Left ventricle myocardium superior (tissue), 1 donor: ENCODE results near the gene CDH20. TPM values are rescaled to one million over a fixed set of nuclear protein-coding genes. Genes with fewer than 3 reads are reported as not detected.

ENCODE experiments used
- ATAC-seq: fragments of 200-7000 bp; cut with Tn5 transposase; one replicate; pipeline ENCODE4 v1.9.1; 2020; ENCODE audit warnings: mild to moderate bottlenecking, moderate library complexity
- DNase-seq: peaks from one replicate; pipeline ENCODE4 v3.0.0-alpha.2; 2020
- intact Hi-C: fragments of 100-400 bp; cut with micrococcal nuclease; formaldehyde crosslinking; loops from one replicate; pipeline ENCODE4 v1.11.0; 2022
- total RNA-seq: library from RNA; stranded (reverse); fragmentation: NEBNext Ultra II Directional; extraction: Animal tissue kit (Norgen Biotek cat#: 25700); gene quantifications from one replicate; pipeline ENCODE4 v1.2.1, GENCODE V29; 2021
- donor health status: DM: no; HTN: yes; CAD: no; lungs with severe emphysema.

Gene CDH20
- total RNA-seq, 1 donor from 2014 or later: not detected

GRCh38 chr18:61475931-61476330 is 142.7 kb downstream of the CDH20 start:
- ATAC-seq: no peak
- no peak for DNase-seq
- intact Hi-C loops: no loop called here

- DNase-seq (no peak), ATAC-seq (no peak)
- intact Hi-C loops: no loop called here
These were observed 156.1 kb downstream of the CDH20 start for GRCh38 chr18:61489334-61489733.

DNA sequence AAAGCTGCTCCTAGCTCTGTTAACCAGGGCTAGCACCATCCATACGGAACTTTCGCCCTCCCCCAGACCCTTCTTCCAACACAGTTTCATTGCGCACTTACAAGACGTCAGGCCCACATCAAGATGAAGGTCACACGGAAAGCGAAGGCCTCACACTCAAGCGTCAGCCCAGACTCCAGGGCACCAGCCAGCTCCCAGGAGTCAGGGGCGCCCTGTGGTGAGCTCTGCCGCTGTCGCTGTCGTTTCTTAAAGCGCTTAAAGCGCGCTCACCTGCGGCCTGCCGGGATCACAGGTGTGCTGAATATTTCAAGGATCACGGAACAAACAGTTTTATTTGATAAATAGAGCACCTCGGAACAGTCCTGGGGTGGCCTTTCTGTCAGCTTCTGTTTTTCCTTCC is 163.1 kb downstream of the CDH20 start:
- DNase-seq: no peak
- ATAC-seq: no peak
- intact Hi-C loops: no loop called here

- intact Hi-C loops: no loop called here
- ATAC-seq (no peak), DNase-seq (no peak)
These were observed 164.2 kb downstream of the CDH20 start for GRCh38 chr18:61497422-61497821.

- DNase-seq (no peak), ATAC-seq (peak; percentile 49)
- intact Hi-C loops: loop anchor here (10.0 kb wide), 2 partner anchors 178 to 898 kb away; no protein-coding TSS in a partner anchor
These were observed 169.2 kb downstream of the CDH20 start for GRCh38 chr18:61502472-61502871.

DNA sequence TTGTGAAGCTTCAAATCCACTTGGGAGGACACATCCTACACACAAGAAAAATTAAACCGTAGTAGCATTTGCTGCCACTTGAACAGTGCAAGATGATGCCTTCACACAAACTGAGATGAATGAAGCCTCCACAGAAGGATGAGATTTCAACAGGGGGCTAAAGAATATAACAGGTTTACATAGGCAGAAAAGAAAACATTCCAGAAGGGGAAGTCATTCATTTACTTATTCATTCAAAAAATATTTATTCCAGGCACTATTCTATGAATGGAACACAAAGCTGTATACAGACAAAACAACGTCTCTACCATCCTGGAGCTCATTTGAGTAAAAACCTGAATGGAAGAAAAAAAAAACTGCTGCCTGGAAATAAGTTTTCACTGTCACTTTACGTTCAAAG is 170.5 kb downstream of the CDH20 start:
- intact Hi-C loops: loop anchor here (10.0 kb wide), 2 partner anchors 179 to 899 kb away; no protein-coding TSS in a partner anchor
- ATAC-seq: no peak
- DNase-seq: no peak

- intact Hi-C loops: no loop called here
- ATAC-seq: no peak
These were observed 195.7 kb downstream of the CDH20 start for GRCh38 chr18:61528961-61529360.

GRCh38 chr18:61530681-61531080 is 197.5 kb downstream of the CDH20 start:
- intact Hi-C loops: no loop called here
- ATAC-seq (no peak), DNase-seq (no peak)

More at GRCh38 chr18:61528961-61529360, 195.7 kb downstream of the CDH20 start:
- no peak for DNase-seq

- intact Hi-C loops: no loop called here
- peak; percentile 62 for DNase-seq
- peak; percentile 30 for ATAC-seq
These were observed 198.0 kb downstream of the CDH20 start for GRCh38 chr18:61531182-61531581.

DNA sequence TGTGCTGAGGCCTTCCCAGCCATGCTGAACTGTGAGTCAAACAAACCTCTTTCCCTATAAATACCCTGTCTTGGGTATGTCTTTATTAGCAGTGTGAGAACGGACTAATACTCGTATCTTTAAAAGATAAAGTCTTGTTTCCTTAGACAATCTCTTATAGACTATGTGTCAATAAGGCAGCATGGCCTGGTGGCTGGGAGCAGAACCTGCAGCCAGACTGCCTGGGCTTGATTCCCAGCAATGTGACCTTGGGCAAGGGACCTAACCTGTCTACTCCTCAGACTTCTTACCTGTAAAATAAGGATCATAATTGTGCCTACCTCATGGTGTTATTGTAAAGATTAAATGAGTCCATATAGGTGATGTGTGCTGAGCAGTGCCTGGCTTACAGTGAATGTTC is 198.7 kb downstream of the CDH20 start:
- no peak for ATAC-seq
- intact Hi-C loops: no loop called here
- no peak for DNase-seq

GRCh38 chr18:61535401-61535800 is 202.2 kb downstream of the CDH20 start:
- intact Hi-C loops: no loop called here
- ATAC-seq (no peak), DNase-seq (no peak)

GRCh38 chr18:61541673-61542072 is 208.4 kb downstream of the CDH20 start:
- DNase-seq: no peak
- intact Hi-C loops: no loop called here

GRCh38 chr18:61542596-61542995 is 209.4 kb downstream of the CDH20 start:
- no peak for DNase-seq
- intact Hi-C loops: no loop called here
- no peak for ATAC-seq

More at GRCh38 chr18:61541673-61542072, 208.4 kb downstream of the CDH20 start:
- no peak for ATAC-seq

DNA sequence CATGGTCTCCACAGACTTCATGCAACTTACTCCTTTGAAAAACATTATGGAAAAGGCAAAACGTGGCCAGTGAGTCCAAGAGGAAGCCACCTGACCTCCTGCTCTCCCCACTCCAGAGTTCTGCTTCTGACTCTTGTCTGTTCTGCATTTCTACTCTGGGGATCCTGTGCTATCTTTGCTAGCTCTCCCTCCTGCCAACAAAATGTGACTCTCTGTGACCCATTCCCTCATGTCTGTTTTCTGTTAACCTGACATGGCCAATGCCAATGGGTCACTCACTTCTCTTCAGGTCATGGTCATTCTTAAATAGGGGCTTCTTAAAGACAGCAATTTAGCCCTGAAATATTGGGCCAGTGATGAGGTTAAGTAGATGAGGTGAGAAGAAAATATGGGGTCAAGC is 210.3 kb downstream of the CDH20 start:
- intact Hi-C loops: no loop called here
- DNase-seq (no peak), ATAC-seq (peak; percentile 90)

DNA sequence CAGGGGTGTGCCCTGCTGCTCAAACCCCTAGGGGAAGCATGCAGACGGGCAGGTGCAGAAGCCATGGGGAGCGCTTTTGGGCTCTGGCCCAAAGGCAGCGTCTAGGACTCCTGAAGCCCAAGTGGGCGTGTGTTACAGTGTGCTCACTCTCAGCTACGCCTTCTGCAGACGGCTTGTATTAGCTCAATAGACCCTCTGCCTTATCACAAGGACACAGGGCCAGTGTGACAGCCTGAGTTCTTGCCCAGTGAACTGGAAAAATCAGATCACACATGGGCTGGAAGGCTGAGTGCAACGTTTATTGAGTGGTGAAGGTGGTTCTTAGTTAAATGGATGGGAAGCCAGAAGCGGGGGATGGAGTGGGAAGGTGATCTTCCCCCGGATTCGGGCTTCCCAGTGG is 210.9 kb downstream of the CDH20 start:
- DNase-seq (no peak), ATAC-seq (peak; percentile 75)
- intact Hi-C loops: no loop called here

- intact Hi-C loops: no loop called here
- ATAC-seq: no peak
- DNase-seq: no peak
These were observed 212.3 kb downstream of the CDH20 start for GRCh38 chr18:61545281-61546245.

DNA sequence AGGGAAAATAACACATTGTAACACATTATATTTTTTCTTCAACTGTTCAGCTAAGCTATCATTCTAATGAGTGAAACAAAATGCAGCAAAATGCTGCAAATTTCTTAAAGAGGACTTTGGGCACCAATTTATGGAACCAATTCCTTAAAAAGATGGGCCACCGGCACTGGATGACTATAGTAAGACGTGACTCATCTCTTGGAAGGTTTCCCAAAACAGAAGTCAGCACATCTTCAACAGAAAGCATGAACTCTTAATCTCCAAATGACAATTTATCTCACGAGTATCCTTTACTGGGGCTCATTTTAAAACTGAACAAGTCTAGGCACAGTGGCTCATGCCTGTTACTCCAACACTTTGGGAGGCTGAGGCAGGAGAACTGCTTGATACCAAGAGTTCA is 213.4 kb downstream of the CDH20 start:
- DNase-seq (no peak), ATAC-seq (no peak)
- intact Hi-C loops: no loop called here

DNA sequence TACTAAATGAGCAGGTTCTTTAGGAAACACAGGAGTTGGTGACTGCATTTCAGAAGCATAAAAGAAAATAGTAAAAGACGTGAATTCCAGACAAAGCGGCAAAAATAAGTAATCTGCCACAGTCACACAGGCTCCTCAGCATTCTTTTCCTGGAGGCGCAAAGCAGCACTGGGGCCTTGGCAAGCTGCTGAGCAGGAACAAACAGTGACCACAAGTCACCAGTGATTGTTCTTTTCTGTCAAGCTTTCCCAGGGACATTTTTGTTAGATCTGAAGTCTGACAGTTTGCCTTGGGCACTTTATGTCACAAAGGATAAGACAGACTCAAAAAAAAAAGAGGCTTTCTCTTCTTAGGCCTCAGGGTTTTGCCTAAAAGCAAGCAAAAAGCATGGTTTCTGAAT is 216.2 kb downstream of the CDH20 start:
- no peak for DNase-seq
- no peak for ATAC-seq
- intact Hi-C loops: no loop called here

- intact Hi-C loops: no loop called here
- no peak for ATAC-seq
These were observed 216.7 kb downstream of the CDH20 start for GRCh38 chr18:61549889-61550288.

DNA sequence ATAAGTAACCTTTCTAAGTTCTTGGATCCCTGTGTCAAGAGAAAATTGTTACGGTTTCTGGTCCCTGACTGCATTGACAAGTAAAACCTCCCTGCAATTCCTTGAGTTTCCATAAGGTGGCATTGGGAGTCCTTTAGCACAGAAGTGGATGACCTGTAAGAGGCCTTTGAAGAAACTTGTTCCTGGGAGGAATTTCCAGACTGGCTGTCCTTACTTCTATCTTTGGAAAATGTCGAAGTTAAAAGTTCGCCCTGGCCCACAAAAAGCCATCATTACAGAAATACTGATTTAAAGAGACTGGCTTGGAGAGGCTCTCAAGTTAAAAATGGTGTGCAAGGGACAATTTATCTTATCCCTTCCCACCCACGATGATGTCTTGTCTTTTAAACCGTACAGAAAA is 218.4 kb downstream of the CDH20 start:
- intact Hi-C loops: no loop called here
- DNase-seq (no peak), ATAC-seq (peak; percentile 85)

More at GRCh38 chr18:61549889-61550288, 216.7 kb downstream of the CDH20 start:
- DNase-seq: no peak
